ENCODE data around the gene PRR33.

Gene PRR33

GRCh38 chr11:1916132-1916985 lies 24.7 kb upstream of the PRR33 start:
- DNase-seq, result no peak

GRCh38 chr11:1915795-1916131 lies 24.1 kb upstream of the PRR33 start:
- no peak for DNase-seq

GRCh38 chr11:1913271-1914060 lies 21.8 kb upstream of the PRR33 start:
- no peak for DNase-seq

DNA sequence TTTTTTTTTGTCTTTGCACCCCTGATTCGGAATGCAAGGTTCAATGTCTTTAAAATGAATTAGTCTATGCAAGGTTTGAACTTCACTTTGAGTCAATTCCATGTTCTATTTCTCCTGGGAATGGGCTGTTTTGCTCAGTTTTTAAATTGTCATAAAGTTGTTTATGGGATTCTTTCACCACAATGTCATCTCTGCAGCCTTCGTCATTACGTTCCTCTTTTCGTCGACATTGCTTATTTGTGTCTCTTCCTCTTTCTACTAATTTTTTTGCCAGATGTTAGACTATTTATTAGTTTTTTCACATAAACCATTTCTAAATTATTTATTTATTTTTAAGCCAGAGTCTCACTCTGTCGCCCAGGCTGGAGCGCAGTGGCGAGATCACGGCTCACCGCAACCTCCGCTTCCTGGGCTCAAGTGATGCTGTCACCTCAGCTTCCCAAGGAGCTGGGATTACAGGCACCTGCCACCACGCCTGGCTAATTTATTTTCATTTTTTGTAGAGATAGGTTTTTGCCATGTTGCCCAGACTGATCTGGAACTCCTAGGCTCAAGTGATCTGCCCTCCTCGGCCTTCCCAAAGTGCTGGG lies 20.7 kb upstream of the PRR33 start:
- no peak for DNase-seq

- no peak for DNase-seq
These were observed 17.8 kb upstream of the PRR33 start for GRCh38 chr11:1909524-1909923.

GRCh38 chr11:1908618-1909017 lies 16.9 kb upstream of the PRR33 start:
- no peak for DNase-seq

GRCh38 chr11:1906611-1907423 lies 15.1 kb upstream of the PRR33 start:
- DNase-seq, result no peak

- DNase-seq, result no peak
These were observed 14.5 kb upstream of the PRR33 start for GRCh38 chr11:1906181-1906580.

- DNase-seq, result no peak
These were observed 8.0 kb upstream of the PRR33 start for GRCh38 chr11:1899686-1900085.

DNA sequence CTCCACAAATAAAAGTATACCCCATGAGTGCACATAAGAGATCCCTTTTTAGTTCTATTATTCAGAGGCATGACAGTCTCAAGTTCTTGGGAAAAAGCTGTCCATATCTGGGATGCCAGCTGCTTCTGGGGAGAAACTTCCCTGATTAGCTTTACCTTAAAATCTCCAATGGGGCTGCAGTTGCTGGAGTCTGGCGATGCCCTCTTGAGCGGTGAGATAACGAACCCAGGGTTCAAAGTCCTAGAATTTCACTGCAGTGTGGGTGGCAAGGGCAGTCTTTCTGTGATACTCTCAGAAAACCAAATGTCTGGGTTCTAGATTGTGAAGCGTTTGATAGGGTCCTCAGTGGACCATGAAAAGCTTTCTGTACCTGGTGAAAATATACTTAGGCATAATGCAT lies 7.4 kb upstream of the PRR33 start:
- DNase-seq, result peak; percentile 6

GRCh38 chr11:1896923-1897322 lies 5.2 kb upstream of the PRR33 start:
- peak; percentile 4 for DNase-seq

- DNase-seq, result no peak
These were observed 4.8 kb upstream of the PRR33 start for GRCh38 chr11:1896468-1896867.

GRCh38 chr11:1894759-1895158 lies 3.1 kb upstream of the PRR33 start:
- no peak for DNase-seq

DNA sequence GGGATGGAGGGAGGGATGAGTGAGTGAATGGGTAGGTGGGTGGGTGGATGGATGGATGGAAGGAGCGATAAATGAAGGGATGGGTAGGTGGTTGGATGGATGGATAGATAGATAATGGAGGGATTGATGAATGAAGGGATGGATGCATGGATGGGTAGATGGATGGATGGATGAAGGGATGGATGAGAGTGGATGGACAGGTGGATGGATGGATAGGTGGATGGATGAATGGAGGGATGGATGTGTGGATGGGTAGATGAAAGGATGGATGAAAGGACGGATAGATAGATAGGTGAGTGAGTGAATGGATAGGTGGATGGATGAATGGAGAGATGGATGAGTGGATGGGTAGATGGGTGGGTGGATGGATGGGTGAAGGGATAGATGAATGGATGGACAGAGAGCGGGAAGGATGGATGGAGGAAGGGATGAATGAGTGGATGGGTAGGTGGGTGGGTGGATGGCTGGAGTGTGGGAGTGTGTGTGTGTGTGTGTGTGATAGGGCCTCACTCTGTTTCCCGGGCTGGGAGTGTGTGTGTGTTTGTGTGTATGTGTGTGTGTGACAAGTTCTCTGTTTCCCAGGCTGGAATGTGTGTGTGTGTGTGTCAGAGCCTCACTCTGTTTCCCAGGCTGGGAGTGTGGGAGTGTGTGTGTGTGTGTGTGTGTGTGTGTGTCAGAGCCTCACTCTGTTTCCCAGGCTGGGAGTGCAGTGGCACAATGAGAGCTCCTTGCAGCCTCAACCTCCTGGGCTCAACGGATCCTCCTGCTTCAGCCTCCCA lies 2.1 kb upstream of the PRR33 start:
- no peak for DNase-seq

DNA sequence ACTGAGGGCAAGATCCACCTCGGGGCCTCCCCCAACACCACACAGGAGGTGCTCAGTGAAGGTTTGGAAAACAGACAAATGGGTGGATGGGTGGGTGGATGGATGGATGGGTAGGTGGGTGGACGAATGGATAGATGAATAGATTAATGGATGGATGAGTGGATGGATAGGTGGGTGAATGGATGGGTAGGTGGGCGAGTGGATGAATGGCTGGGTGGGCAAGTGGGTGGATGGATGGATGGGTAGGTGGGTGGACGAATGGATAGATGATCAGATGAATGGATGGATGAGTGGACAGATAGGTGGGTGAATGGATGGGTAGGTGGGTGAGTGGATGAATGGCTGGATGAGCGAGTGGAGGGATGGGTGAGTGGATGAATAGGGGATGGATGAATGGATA lies 863 bp upstream of the PRR33 start:
- no peak for DNase-seq

DNA sequence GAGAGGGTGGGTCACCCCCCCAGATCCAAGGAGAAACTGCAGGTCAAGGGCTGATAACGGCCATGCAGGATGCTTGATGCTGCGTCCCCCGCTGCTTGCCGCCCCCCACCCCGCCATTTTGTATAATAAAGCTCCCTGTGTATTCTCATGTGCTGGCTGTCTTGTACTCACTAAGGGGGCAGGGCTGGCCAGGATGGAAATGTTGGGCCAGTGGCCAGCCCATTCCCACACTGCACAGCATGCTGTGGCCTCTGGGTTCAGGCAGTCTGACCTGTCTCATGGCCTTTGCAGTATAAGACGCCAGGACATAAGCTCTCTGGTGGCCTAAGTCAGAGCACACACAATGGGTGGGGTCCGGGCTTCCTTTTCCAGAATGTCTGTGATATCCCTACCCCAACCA lies 421 bp upstream of the PRR33 start:
- no peak for DNase-seq

GRCh38 chr11:1890856-1891830 lies 552 bp downstream of the PRR33 start:
- DNase-seq, result no peak

GRCh38 chr11:1889941-1890855 lies 1.5 kb downstream of the PRR33 start:
- DNase-seq, result no peak

- DNase-seq, result no peak
These were observed 2.3 kb downstream of the PRR33 start for GRCh38 chr11:1889224-1889930.
